Subcutaneous adipose tissue (tissue), 4 donors: ENCODE results near the gene CSNK1D. TPM values are rescaled to one million over a fixed set of nuclear protein-coding genes. Genes with fewer than 3 reads are reported as not detected.

Experiments
- total RNA-seq, 4 donors: library from RNA; depleted of rRNA; stranded (reverse); fragments of >200 nt; gene quantifications; one replicate each; pipeline ENCODE4 v1.1.0, GENCODE V29; 2016
- TF ChIP-seq, protein P1 (sequence below): fragments of 450-650 bp; IDR thresholded peaks from one replicate; pipeline ENCODE4 v1.5.1; 2016; ENCODE audit warnings: low read depth, mild to moderate bottlenecking, control low read depth, antibody characterized with exemption, moderate library complexity

Gene CSNK1D
- total RNA-seq, 4 donors from 2014 or later: 55.1 to 139 (median 64.5) TPM

DNA sequence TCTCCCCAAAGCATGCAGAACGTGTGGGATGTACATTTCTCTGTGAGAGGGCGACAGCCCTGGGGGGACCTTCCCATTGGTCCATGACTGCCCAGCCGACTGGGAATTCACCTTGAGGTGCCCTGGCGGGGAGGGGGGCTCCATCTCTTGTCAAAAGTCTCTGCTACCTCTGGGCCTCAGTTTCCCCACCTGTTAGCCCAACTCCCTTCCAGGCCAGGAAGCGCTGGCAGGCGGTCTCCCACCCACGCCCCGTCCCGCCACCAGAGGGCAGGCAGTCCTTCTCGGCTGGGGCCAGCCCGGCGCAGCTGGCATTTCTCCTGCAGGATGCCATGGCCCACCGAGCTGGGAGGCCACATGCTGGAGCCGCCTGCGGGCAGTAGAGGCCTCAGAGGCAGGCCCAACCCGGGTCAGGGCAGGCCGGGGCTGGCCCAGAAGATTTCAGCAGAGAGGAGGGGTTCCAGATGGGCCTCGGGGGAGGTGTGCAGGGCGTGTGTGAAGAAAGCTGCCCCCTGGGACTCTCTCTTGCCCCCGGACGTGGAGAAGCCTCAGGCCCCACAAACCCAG, 27.3 kb upstream of the CSNK1D start:
- TF ChIP-seq, protein P1, sequence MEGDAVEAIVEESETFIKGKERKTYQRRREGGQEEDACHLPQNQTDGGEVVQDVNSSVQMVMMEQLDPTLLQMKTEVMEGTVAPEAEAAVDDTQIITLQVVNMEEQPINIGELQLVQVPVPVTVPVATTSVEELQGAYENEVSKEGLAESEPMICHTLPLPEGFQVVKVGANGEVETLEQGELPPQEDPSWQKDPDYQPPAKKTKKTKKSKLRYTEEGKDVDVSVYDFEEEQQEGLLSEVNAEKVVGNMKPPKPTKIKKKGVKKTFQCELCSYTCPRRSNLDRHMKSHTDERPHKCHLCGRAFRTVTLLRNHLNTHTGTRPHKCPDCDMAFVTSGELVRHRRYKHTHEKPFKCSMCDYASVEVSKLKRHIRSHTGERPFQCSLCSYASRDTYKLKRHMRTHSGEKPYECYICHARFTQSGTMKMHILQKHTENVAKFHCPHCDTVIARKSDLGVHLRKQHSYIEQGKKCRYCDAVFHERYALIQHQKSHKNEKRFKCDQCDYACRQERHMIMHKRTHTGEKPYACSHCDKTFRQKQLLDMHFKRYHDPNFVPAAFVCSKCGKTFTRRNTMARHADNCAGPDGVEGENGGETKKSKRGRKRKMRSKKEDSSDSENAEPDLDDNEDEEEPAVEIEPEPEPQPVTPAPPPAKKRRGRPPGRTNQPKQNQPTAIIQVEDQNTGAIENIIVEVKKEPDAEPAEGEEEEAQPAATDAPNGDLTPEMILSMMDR: no peak

DNA sequence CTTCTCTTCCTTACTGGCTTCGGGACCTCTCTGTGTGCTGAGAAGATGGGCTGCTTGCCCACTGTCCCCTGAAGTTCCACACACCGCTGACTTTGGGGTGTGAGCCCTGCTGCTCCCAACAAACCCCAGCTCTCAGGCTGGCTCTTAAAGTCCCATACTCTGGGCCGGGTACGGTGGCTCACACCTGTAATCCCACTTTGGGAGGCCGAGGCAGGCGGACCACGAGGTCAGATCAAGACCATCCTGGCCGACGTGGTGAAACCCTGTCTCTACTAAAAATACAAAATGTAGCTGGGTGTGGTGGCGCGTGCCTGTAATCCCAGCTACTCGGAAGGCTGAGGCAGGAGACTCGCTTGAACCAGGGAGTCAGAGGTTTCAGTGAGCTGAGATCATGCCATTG, 26.7 kb upstream of the CSNK1D start:
- TF ChIP-seq, protein P1: no peak

DNA sequence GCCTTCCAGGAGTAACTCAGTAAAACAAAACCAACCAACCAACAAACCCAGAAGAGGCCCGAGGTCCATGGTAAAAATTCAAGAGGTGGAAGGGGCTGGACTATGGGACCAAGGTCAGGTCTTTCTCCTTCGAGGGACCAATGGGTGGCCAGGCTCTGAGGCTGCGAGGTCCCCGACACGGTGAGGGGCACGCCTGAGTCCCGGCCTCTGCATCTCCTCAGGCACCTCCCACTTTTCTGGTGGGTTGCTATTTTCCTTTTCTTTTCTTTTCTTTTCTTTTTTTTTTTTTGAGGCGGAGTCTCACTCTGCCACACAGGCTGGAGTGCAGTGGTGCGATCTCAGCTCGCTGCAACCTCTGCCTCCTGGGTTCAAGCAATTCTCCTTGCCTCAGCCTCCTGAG, 26.0 kb upstream of the CSNK1D start:
- TF ChIP-seq, protein P1: no peak

DNA sequence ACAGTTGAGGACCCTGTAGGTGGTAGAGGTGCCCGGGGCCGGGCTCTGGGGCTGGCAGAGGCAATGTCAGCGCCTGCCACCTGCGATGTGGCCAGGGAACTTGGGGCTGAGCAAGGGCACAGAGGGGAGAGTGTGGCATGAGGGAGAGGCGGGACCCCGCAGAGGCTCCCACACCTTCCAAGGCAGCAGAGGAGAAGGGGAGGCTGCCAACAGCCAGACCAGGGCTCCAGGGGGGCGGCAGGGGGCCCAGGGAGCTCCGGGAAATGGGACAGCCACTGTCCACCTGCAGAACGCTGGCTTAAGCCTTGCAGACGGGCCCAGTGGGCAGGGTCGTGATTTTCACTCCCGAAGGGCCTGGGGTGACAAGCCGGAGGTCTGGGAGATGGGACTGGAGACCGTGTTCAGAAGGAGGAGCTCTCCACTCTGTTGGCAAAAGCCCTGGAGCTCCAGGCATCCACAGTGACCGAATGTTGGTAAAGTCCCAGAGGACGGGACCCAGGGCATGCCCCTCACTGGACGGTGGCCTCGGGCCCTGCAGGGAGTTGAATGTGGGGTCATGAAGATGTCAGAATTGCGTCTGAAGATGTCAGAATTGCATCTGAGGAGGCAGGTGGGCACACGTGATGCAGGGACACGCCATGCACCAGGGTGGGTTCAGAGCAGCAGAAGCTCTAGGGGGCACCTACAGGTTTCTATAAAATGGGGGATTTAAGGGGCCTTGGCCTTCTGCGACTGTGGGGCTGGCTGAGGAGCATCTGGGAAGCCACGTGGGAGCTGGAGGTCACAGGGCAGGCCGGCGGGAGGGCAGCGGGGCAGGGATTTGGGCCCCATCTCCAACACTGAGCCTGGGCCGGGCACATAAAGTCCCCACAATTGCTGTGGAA, 25.3 kb upstream of the CSNK1D start:
- TF ChIP-seq, protein P1: no peak

DNA sequence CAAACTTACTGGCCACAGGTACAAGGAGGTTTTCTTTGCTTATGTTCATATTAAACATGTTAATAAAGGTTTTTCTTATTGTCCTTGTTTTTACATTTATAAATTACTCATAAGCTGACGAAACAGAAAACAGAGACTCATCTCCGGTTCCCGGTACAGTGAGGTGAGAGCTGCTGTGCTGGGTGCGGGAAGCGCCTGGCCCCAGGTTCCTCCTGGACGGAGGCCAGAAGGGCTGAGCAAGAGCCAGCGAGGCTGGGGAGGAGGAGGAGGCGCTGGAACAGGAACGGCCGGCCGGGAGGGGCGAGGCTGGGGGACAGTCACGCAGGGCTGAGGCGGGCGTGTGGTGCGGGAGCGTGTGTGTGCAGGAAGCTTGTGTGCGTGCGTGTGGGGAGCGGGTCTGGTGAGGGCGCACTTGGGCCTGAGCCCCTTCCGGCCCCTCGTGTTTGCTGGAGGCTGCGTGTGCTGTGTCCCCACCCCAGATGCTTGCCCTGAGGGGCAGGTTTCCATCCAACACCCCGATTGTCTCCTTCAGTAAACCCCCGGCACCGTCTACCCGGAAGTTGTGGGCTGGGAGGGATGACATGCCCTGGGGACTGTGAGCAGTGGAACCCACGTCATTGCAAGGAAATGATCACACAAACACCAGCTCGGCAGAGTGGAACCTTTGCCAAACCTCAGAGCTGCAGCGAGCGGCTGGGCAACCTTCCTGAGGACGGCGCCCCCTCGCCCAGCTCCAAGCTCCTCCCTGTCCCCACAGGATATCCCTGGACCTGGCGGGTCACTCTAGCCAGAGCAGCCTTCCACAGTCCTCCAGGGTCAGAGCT, 24.4 kb upstream of the CSNK1D start:
- TF ChIP-seq, protein P1: no peak

DNA sequence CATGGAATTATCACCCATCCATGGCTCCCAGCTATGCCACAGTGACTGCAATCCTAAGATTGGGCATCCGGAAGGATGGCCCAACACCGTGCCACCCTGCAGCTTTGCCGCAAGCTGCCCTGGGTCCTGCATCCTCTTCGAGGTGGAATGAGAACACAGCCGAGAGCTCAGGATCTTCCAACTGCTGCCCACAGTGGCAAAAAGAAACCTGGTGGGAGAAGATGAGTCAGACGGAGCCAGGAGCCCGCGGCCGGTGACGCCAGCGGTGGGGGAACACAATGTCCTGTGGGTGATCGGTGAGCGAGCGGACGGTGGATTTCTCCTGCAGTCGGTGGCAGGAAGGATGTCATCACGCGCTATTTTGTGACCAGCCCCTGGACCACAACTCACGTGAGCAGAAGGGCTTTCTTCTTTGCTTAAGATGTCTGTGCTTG, 23.8 kb upstream of the CSNK1D start:
- TF ChIP-seq, protein P1: no peak
